NK-92 treated with Interleukin-12 subunit alpha and Interleukin-12 subunit beta, amount 100 ng/mL, for 24 hours (cell line): ENCODE results near the gene CHRM4.

Experiments used
- DNase-seq: peaks from one replicate; lab custom pipeline; 2025; lab: John Stamatoyannopoulos, UW

The CHRM4 gene

DNA sequence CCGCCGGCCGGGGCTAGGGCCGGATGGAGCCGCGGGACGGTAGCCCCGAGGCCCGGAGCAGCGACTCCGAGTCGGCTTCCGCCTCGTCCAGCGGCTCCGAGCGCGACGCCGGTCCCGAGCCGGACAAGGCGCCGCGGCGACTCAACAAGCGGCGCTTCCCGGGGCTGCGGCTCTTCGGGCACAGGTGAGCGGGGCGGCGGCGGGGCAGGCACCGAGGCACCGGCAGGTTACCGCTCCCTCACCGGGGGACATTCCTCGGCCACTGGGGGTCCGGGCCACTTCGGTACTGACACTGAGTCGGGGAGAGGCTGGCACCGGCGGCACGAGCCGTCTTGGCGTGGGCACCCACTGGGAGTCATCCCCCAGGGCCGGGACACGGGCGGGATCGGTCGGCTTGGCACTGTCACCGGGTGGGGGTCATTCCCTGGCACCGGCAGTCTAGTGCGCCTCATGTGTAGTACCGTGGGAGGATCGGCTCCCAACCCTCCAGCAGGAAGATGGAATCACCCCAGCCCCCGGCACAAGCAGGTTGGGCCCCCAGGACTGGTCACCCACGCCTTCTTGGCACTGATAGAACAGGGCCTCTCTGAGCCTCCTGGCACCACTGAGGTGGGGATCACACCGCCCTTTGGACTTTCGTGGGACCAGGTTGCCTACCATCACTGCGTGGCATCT lies 43.8 kb downstream of the CHRM4 start:
- no peak for DNase-seq

DNA sequence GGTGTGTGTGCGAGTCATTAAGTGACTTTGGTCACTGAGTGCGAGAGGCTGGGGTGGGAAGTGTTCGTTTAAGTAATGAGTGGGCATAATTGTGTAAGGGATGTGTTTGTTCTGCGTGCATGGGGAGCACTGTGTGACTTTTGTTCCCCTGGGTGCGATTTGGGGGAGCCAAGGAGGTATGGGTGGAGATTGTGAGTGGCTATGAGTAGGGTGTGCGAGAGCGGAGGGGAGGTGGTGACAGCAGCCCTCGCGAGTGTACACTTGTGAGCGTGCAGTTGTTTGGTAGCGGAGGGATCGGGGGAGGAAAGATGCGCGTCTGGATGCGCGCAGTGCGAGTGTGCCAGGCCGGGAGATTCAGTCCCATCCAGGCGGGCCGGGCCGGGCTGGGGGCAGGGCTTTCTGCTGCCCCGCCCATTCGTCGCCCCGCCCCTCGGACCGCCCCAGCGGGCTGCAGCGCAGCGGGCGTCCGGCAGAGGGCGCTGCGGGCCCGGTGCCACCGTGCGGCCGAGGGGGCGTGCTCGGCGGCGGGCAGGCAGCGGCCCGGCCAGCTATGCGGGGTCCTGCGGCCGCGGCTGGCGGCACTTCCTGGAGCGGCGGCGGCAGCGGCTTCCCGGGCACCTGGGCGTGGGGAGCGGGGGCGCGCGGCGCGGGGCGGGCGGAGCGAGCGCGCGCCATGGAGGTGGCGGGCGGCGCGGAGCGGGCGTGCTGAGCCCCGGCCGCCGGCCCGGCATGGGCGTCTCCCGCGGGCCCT lies 44.5 kb downstream of the CHRM4 start, which contains the start of gene DGKZ:
Gene DGKZ (plus strand): TSS at position 578 of the 751 bp plus-strand sequence. CDS start 197 bp downstream, outside the sequence.
- peak; percentile 71 for DNase-seq

DNA sequence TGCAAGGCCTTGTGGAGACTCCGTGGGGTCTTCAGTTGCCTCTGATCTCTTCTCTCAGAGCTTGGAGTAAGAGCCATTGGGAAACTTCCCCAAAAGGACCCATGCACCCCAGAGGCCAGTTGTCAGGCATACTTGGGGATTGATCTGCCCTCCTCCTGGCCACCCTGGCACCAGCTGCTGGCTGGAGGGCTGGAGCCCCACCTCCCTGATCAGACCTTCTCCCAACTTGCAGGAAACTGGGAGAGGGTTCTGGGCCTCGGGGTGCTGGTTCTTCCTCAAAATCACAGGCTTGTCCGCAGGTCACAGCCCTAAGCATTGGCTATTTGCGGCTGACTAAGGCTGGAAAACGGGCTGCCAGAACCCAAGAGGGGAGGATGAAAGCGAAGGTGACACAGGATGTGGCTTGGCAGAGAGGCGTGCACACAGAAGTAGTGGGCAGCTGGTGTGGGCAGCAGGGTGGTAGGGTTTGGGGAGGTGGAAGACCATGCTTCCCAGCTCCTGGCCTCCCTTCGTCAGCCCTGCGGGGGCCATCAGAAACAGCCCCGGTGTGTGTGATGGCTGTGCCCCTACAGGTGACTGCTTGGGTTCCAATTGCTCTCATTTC lies 45.6 kb downstream of the CHRM4 start:
- DNase-seq, result no peak

DNA sequence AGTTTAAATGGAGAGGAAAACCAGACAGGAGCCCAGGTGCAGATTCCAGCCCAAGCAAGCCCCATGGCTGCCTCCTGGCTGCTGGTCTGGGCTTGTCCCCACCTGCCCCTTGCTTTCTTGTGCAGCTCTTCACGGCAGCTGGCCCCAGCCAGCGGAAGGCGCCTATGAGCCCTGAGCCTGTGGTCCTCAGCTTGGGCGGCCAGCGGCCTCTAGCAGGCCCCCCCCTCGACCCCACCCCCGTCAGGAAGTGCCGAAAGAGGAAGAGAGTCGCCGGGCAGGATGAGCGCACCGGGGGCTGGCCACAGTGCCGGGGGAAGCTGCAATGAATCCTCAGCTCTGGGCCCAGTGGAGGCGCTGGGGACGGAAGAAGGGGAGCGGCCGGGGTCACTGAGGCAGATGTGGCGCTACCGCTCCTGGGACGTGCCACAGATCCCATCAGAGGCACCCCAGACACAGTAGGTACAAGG lies 46.4 kb downstream of the CHRM4 start:
- no peak for DNase-seq

DNA sequence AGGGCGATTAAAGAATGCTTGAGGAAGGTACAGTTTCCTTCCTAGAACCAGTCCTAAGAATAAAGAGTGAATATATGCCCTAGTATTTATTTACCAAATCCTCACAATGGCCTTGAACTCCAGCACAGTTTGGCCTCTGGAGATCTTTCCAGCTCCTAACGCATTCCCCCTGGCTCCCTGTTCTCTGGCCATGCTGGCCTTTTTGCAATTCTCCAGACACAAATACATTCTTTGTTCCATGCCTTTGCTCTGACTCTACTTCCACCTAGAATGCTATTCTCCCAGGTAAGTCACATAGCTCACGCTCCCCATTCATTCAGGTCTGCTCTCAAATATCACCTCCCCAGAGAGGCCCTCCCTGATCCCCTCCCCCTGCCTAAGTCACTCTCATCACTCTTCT lies 48.1 kb downstream of the CHRM4 start:
- no peak for DNase-seq

DNA sequence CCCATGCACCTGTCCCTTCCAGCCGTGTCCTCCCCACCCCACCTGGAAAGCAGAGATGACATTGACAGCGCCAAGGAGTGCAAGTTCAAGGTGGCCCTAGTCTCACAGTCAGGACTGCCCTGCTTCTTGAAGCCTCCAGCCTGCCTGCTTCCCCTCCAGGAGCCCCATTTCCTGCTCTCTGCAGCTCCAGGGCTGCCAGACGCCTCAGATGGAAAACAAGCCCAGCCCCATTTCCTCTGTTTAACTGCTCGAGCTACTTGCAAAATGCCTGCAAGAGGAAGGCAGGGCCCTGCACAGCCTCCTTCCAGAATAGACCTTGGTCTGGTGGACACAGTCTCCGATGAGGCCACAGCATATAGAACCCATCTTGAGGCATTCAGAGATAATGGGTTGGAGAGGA lies 49.3 kb downstream of the CHRM4 start:
- peak; percentile 22 for DNase-seq

DNA sequence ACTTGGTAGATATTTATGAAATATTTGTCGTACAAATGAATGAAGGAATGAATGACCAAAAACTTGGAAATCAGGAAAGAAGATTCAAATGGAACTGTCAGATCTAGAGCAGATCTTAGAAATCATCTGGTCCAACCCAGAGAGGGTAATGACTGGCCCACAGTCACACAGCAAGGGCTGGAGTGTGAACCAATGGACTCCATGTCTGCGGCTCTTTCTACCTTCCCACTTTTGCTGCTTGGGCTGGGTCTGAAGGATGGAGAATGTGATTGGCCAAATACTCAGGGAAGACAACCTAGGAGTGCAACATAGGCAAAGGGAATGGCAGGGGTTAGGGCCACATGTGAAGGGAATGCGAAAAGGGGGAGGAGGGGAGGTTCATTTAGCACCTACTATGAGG lies 50.1 kb downstream of the CHRM4 start:
- DNase-seq, result no peak

DNA sequence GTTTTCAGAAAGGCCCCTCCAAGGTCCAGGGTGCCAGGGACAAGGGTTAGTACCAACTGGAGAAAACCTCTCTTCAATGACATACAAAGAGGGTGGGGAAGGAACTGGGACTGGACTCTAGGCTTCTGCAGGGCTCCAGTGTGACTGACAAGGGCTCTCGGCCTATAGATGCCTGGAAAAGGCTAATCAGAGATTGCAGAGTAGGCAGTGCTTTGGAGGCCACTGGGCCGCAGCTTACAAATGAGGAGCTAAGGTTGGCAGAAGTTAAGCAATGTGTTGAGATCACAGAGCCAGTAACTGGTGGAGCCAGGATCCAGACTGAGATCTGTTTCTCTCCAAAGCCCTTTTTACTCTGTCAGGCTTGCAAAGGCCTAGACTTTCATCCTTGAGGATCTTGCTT lies 51.8 kb downstream of the CHRM4 start:
- DNase-seq, result no peak

DNA sequence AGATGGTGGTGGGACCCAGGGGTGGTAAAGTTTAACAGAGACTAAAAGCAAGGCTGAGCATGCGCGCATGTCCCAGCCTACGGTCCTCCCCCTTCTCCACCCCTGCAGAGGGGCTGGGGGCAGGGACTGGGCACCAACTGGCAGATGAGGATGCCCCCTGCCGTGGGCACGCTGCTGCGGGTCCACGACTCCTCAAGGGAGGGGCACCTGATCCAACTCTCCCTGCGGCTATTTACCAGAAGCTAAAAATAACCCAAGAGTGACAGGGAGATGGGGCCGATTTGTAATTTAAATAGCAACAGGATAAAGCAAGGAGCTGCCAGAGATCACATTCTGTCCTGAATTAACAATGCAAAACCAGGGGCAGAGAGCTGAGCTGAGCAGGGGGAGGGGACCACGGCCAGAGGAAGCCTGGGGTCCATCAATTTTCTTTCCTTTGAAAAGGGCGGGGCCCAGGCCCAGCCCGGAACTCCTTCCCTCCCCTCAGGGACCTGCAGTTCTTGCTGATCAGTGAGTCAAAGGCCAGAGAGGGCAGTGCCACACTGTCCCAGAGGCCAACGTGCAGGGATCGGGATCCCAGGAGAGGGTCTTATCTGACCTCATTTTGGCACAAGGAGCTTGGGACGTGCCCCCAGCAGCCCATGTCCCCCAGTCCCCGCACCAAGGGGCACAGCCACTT lies 52.4 kb downstream of the CHRM4 start:
- no peak for DNase-seq

DNA sequence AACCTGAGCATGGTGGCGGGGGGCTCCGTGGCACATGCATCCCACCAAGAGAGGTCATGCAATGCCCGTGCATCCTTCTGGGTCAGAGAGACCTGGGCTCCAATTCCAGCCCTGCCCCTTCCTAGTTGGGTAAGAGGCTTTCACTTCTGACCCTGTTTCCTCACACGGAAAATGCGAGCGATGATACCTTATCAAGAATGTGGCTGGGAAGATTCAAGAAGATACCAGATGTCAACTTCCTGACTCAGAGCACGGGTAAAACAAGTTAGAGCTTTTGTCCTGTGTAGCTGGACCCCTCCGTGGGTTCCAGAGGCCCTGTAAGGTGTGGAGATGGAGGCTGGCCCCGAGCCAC lies 53.0 kb downstream of the CHRM4 start:
- no peak for DNase-seq

DNA sequence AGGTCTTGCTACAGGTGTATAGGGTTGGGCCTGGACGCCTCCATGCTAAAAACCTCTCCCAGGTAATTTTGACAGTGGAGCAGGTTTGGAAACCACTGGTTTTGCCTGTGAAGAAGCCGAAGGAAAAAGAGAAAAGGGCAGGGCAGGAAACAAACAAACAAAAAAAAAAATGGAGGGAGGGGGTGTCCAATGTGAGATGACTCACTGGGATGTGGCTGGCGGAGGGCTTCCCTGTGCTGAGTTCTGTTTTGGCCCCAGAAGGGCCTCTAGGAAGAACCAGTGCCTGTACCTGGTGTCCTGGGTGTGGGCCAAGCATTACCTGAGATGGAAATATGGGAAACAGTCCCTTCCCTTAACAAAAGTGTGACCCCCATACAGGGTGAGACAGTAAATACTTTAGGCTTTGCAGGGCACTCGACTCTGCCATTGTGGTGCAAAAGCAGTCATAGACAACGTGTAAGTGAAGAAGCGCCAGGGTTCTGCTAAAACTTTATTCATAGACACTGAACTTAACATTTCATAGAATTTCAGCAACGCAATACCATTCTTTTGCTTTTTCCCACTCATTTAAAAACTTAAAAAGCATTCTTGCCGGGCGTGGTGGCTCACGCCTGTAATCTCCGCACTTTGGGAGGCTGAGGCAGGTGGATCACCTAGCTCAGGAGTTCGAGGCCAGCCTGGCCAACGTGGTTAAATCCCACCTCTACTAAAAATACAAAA lies 53.8 kb downstream of the CHRM4 start:
- no peak for DNase-seq

DNA sequence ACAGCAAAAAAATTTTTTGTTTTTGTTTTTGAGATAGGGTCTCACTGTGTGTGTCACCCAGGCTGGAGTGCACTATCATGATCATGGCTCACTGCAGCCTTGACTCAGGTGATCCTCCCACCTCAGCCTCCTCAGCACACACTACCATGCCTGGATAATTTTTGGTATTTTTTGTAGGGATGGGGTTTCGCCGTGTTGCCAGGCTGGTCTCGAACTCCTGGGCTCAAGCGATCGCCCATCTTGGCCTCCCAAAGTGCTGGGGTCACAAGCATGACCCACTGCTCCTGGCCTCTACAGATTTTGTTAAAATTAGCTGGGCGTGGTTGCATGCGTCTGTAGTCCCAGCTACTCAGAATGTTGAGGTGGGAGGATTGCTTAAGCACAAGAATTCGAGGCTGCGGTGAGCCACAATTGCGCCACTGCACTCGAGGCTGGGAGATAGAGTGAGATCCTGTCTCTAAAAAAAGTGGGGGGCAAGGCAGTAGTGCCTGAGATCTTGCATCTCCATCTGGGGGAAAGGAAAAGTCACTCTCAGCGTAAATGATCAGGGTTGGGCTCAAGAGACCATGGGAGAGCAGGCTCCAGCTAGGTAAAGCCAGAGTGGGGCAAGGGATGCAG lies 54.9 kb downstream of the CHRM4 start:
- DNase-seq, result peak; percentile 77

DNA sequence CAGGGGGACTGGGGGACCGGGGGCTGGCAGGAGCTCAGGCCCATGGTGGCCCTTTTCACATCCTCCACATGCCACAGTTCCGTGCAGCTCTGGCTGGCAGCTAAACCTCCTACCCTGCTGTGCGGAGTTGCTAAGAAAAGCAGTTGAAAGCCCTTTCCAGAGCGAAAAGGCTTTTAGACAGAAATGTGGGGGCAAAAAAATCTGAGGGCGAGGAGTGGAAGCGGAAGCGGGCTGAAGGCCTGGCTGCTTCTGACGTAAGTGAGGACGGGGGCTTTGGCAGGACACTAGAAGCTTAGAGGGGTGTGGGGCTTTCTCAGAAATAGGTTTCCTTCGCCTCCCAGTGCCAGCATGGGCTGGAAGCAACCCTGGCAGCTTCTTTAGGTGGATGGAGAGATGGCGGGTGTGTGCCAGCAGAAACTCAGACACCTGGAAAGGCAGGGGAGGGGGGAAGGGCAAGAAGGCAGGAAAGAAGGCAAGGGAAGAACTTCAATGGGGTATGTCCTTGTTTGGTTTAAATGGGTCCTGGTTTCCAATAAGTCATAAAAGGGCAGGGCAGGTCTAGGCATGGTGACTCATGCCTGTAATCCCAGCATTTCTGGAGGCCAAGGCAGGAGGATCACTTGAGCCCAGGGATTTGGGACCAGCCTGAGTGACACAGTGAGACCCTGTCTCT lies 55.5 kb downstream of the CHRM4 start:
- DNase-seq, result no peak

DNA sequence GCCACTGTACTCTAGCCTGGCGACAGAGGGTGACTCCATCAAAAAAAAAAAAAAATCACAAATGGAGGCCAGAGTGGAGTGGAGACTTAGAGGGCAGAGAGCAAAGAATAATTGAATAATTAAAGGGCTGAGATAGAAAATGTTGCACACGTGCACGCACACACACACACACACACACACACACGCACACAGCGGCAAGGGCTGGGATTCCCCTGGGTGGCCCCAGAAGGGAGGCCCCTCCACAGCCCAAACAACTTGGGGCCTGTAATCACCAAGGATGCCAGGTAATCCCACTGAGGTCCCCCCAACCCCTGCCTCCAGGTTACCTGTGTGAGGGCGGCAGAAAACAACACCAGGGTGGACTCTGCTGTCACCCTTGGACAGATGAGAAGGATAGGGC lies 56.3 kb downstream of the CHRM4 start:
- DNase-seq, result no peak

DNA sequence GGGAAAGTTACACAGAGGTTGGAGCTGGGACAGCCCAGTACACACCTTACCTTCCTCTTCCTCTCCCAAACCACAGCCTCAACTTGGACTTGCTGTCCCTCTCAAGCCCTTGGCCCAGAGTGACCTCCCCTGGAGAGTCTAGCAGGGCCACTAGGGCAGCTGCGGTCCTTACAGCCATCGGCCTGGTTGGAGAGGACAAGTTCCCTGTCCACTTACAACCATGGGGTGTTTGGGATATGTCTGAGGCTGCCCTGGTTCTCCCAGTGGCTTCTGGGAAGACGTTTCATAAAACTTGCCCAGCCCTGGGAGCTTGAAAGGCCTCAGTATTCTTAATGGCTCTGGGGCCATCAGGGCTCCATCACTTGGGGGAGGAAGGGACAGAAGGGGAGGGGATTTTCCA lies 57.4 kb downstream of the CHRM4 start:
- no peak for DNase-seq
